BE2C (cell line): ENCODE data around the gene CAPZA2.
A peak's percentile ranks its signal among the peaks of the same experiment; 100 is the strongest.
"Not testable (repeated sequence)": the region's sequence is repeated elsewhere in the genome, so short reads cannot be mapped to it uniquely, and the experiment has no call there.

Experiments used
- DNase-seq: peaks from one replicate; pipeline ENCODE4 v3.0.0-alpha.2; 2020
- H3K27me3 ChIP-seq: fragments of 250-450 bp; sonication (Bioruptor Pico); 2 replicates; pipeline ENCODE4 v1.5.1; 2020; ENCODE audit warnings: mild to moderate bottlenecking
- H3K36me3 ChIP-seq: fragments of 250-450 bp; sonication (Bioruptor Pico); 2 replicates; pipeline ENCODE4 v1.5.1; 2020; ENCODE audit warnings: mild to moderate bottlenecking
- H3K4me1 ChIP-seq: fragments of 250-450 bp; sonication (Bioruptor Pico); 2 replicates; pipeline ENCODE4 v1.5.1; 2020
- H3K4me3 ChIP-seq: 2 replicates; pipeline ENCODE4 v1.5.1; 2011; ENCODE audit warnings: low read depth, low read length
- H3K9me3 ChIP-seq: fragments of 250-450 bp; sonication (Bioruptor Pico); 2 replicates; pipeline ENCODE4 v1.5.1; 2020
- CTCF ChIP-seq: IDR thresholded peaks from 2 replicates; pipeline ENCODE4 v1.5.1; 2012; ENCODE audit warnings: mild to moderate bottlenecking, low read depth, low read length

The CAPZA2 gene

DNA sequence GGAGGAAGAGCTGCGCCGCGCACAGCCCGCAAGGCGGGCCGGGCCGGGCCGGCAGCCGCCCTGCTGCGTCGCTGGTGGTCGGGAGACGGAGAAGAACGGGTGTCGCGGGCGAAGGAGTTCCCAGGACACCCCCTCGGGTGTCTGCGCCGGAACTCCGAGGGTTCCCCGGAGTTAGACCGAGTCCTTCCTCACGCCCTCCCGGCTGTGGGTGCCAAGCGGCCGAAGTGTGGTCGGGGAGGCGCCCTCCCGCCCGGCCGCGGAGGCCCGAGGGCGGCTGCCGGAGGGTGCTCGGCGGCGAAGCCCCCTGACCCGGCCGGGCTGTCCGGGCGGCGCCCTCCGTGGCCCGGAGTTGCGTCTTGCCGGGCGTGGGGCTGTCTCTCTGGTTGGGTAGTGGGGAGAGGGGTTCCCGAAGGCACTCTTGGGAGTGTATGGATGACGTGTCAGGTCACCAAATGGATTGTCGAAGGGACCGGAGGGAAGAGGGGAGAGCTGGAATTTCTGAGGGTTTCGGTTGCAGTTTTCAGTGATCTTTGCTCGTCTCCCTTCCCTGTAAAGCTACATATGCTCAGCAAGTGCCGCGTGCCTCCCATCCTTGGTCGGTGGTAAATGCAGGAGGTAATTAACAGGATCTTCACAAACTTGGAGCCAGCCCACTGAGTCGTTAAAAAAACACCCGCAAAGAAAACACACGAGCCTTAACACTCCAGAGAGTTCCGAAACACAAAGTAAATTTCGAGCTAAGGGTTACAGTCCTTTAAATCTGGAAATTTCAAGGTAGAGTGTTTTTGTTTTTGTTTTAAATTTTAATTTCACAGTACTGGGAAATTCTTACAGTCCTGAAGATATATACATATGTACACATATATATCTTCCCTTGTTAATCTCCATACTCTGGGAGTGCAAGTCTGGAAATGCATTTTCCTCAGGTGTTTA, 91.8 kb downstream of the CAPZA2 start:
- no peak for TF ChIP-seq CTCF
- Histone ChIP-seq H3K4me1 (peaks cover 7% of the 10 kb centered on the region; the same call in 1 of the 2 replicates), H3K4me3 (peak overlapping the region; percentile 83), H3K27me3 (no peaks in the 10 kb centered on the region), H3K9me3 (no peaks in the 10 kb centered on the region), H3K36me3 (no peaks in the 10 kb centered on the region)
- DNase-seq: peak; percentile 55

DNA sequence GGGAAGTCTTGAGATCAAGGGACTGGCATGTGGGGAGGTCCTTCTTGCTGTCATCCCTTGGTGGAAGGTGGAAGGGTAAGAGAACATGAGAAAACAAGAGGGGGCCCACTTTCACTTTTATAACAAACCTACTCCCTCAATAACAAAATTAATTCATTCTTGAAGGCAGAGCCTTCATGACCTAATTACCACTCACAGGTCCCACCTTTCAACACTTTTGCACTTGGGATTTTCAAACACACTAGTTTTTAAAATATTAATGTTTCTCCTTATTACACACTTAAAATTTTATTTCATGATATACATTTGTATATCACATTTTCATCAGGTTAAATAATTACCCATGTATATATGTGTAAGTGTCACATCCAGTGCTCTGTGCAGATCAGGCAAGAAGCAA, 93.0 kb downstream of the CAPZA2 start:
- no peaks in the 10 kb centered on the region for H3K36me3 ChIP-seq
- TF ChIP-seq CTCF: no peak
- H3K27me3 ChIP-seq: no peaks in the 10 kb centered on the region
- H3K9me3 ChIP-seq: no peaks in the 10 kb centered on the region
- H3K4me3 ChIP-seq: peak overlapping the region; percentile 83; the same call in 1 of the 2 replicates
- no peak for DNase-seq
- peaks cover 7% of the 10 kb centered on the region; the same call in 1 of the 2 replicates for H3K4me1 ChIP-seq

- Histone ChIP-seq H3K4me1 (peaks cover 7% of the 10 kb centered on the region; the same call in 1 of the 2 replicates), H3K36me3 (no peaks in the 10 kb centered on the region), H3K4me3 (no peak overlapping the region)
These were observed 93.6 kb downstream of the CAPZA2 start for GRCh38 chr7:116955801-116956476.

DNA sequence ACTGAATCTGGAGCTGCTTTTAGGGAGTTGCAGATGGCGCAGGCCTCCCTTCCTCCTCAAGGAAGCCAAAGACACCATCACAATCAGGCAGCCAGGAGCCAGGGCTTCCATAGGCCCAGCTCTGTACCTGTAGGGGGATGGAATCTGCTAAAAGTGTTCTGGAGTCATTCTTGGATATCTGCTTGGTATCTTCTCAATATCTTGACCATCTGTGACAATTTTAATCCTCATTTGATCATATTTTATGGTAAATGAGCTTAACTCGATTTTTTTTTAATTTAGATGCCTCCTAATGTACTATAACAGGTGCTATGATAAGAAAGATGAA, 94.1 kb downstream of the CAPZA2 start:
- no peak for TF ChIP-seq CTCF
- Histone ChIP-seq H3K27me3 (no peaks in the 10 kb centered on the region), H3K36me3 (no peaks in the 10 kb centered on the region), H3K9me3 (no peaks in the 10 kb centered on the region), H3K4me3 (no peak overlapping the region), H3K4me1 (peaks cover 7% of the 10 kb centered on the region; the same call in 1 of the 2 replicates)
- no peak for DNase-seq

More at GRCh38 chr7:116955801-116956476, 93.6 kb downstream of the CAPZA2 start:
- no peaks in the 10 kb centered on the region for H3K9me3 ChIP-seq
- TF ChIP-seq CTCF: no peak
- no peak for DNase-seq
- H3K27me3 ChIP-seq: no peaks in the 10 kb centered on the region

DNA sequence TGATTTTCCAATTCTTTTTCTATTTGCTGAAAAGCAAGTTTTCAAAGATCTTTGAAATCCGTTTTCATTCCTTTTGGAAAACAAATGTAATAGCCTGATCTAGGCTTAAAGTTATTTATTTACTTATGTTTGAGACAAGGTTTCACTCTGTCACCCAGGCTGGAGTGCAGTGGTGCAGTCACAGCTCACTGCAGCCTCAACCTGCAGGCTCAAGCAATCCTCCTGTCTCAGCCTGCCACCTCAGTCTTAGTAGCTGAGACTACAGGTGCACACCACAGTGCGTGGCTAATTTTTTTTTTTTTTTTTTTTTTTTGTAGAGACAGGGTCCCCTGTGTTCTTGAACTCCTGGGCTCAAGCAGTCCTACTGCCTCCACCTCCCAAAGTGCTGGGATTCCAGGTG, 95.5 kb downstream of the CAPZA2 start:
- no peaks in the 10 kb centered on the region for H3K9me3 ChIP-seq
- no peak overlapping the region for H3K4me3 ChIP-seq
- no peaks in the 10 kb centered on the region for H3K27me3 ChIP-seq
- no peak for TF ChIP-seq CTCF
- H3K36me3 ChIP-seq: no peaks in the 10 kb centered on the region
- DNase-seq: no peak
- peaks cover 7% of the 10 kb centered on the region; the same call in 1 of the 2 replicates for H3K4me1 ChIP-seq

DNA sequence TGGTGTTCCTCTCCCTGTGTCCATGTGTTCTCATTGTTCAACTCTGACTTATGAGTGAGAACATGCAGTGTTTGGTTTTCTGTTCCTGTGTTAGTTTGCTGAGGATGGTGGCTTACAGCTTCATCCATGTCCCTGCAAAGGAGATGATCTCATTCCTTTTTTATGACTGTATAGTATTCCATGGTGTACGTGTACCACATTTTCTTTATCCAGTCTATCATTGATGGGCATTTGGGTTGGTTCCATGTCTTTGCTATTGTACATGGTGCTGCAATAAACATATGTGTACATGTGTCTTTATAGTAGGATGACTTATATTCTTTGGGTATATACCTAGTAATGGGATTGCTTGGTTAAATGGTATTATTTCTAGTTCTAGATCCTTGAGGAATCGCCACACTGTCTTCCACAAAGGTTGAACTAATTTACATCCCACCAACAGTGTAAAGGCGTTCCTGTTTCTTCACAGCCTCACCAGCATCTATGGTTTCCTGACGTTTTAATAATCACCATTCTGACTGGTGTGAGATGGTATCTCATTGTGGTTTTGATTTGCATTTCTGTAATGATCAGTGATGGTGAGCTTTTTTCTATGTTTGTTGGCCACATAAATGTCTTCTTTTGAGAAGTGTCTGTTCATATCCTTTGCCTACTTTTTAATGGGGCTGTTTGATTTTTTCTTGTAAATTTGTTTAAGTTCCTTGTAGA, 99.7 kb downstream of the CAPZA2 start:
- H3K36me3 ChIP-seq, H3K27me3 ChIP-seq, H3K9me3 ChIP-seq, H3K4me1 ChIP-seq, DNase-seq, H3K4me3 ChIP-seq: not testable (repeated sequence)
